Mesendoderm (in vitro differentiated cells): ENCODE measurements around the gene BACH2.
"Not testable (repeated sequence)": the region's sequence is repeated elsewhere in the genome, so short reads cannot be mapped to it uniquely, and the experiment has no call there.

ENCODE experiments used
- DNase-seq: peaks from one replicate; pipeline ENCODE4 v3.0.0; 2013
- H2AK5ac ChIP-seq: 2 replicates; pipeline ENCODE4 v1.6.1; 2013; ENCODE audit warnings: low read length, inconsistent platforms
- H2BK120ac ChIP-seq: 2 replicates; pipeline ENCODE4 v1.6.1; 2013; ENCODE audit warnings: low read depth, mild to moderate bottlenecking, low read length, moderate library complexity, mixed read lengths
- H2BK15ac ChIP-seq: replicated peaks from 2 replicates; pipeline ENCODE4 v1.6.1; 2013; ENCODE audit warnings: low read depth, mild to moderate bottlenecking, moderate library complexity
- H2BK5ac ChIP-seq: 2 replicates; pipeline ENCODE4 v1.6.1; 2013; ENCODE audit warnings: low read length, inconsistent platforms
- H3K18ac ChIP-seq: 2 replicates; pipeline ENCODE4 v1.6.1; 2013; ENCODE audit warnings: mild to moderate bottlenecking, low read length, mixed read lengths
- H3K23ac ChIP-seq: one replicate; pipeline ENCODE4 v1.6.1; 2013; ENCODE audit warnings: low read length
- H3K27ac ChIP-seq: 2 replicates; pipeline ENCODE4 v1.5.1; 2013; ENCODE audit warnings: low read depth, mild to moderate bottlenecking, inconsistent platforms, low read length, moderate library complexity
- H3K27me3 ChIP-seq: 2 replicates; pipeline ENCODE4 v1.6.1; 2013; ENCODE audit warnings: low read length, control low read depth, mild to moderate bottlenecking, inconsistent platforms; ENCODE audit not compliant: insufficient read depth, poor library complexity
- H3K36me3 ChIP-seq: 2 replicates; pipeline ENCODE4 v1.6.1; 2013; ENCODE audit warnings: low read length, inconsistent platforms; ENCODE audit not compliant: control insufficient read depth, insufficient read depth
- H3K4ac ChIP-seq: one replicate; pipeline ENCODE4 v1.6.1; 2013; ENCODE audit warnings: low read depth, mild to moderate bottlenecking, low read length, moderate library complexity
- H3K4me1 ChIP-seq: 2 replicates; pipeline ENCODE4 v1.6.1; 2013; ENCODE audit warnings: low read depth, low read length, inconsistent platforms; ENCODE audit not compliant: control insufficient read depth
- H3K4me2 ChIP-seq: 2 replicates; pipeline ENCODE4 v1.6.1; 2013; ENCODE audit warnings: low read length
- H3K4me3 ChIP-seq: 2 replicates; pipeline ENCODE4 v1.5.1; 2013; ENCODE audit warnings: mild to moderate bottlenecking, low read length
- H3K56ac ChIP-seq: one replicate; pipeline ENCODE4 v1.6.1; 2013; ENCODE audit warnings: low read length
- H3K79me1 ChIP-seq: 2 replicates; pipeline ENCODE4 v1.6.1; 2013; ENCODE audit warnings: low read length, inconsistent platforms
- H3K79me2 ChIP-seq: 2 replicates; pipeline ENCODE4 v1.6.1; 2013; ENCODE audit warnings: mild to moderate bottlenecking, low read length; ENCODE audit not compliant: control insufficient read depth, insufficient read depth
- H3K9ac ChIP-seq: 2 replicates; pipeline ENCODE4 v1.6.1; 2013; ENCODE audit warnings: low read length, inconsistent platforms
- H4K5ac ChIP-seq: one replicate; pipeline ENCODE4 v1.6.1; 2013; ENCODE audit warnings: low read length
- H4K8ac ChIP-seq: one replicate; pipeline ENCODE4 v1.6.1; 2013; ENCODE audit warnings: low read depth, mild to moderate bottlenecking, control low read depth, low read length, moderate library complexity
- WGBS: extraction: QIAGEN DNeasy Blood & Tissue Kit; methylation state at CpG from one replicate; pipeline ENCODE4 v1.1.7; 2013; ENCODE audit warnings: low lambda C conversion rate, missing lambda C conversion rate; ENCODE audit not compliant: insufficient coverage; ENCODE audit errors: extremely low coverage; 5-methylcytosine and 5-hydroxymethylcytosine counted together

BACH2 gene

GRCh38 chr6:90059178-90059577 lies 237.5 kb downstream of the BACH2 start:
- H4K8ac ChIP-seq, H3K4me3 ChIP-seq, H3K79me1 ChIP-seq, H3K23ac ChIP-seq, H2BK120ac ChIP-seq, H3K9ac ChIP-seq, H3K18ac ChIP-seq, H3K36me3 ChIP-seq, H3K4me1 ChIP-seq, H3K4ac ChIP-seq, H3K56ac ChIP-seq, H3K4me2 ChIP-seq, H3K27me3 ChIP-seq, H3K27ac ChIP-seq, H2AK5ac ChIP-seq, H4K5ac ChIP-seq, DNase-seq, H2BK15ac ChIP-seq, H2BK5ac ChIP-seq, H3K79me2 ChIP-seq: not testable (repeated sequence)
- WGBS = no CpG with 5 or more reads among the region's 3 CpGs

- H3K4me1 ChIP-seq, H2BK15ac ChIP-seq, H2BK5ac ChIP-seq, H3K79me1 ChIP-seq, H3K4me3 ChIP-seq, H3K36me3 ChIP-seq, H3K27ac ChIP-seq, H3K9ac ChIP-seq, H3K4ac ChIP-seq, H3K4me2 ChIP-seq, H3K18ac ChIP-seq, H4K5ac ChIP-seq, DNase-seq, H3K56ac ChIP-seq, H3K79me2 ChIP-seq, H3K23ac ChIP-seq, H3K27me3 ChIP-seq, H2BK120ac ChIP-seq, H4K8ac ChIP-seq, H2AK5ac ChIP-seq: not testable (repeated sequence)
- no CpG with 5 or more reads among the region's 1 CpG for WGBS
Observed at GRCh38 chr6:90055924-90056323, 240.7 kb downstream of the BACH2 start.

- H2BK120ac ChIP-seq, H3K18ac ChIP-seq, H3K4me1 ChIP-seq: not testable (repeated sequence)
Observed at GRCh38 chr6:90054193-90054592, 242.4 kb downstream of the BACH2 start.

GRCh38 chr6:90053614-90054013 lies 243.0 kb downstream of the BACH2 start:
- H3K4me2 ChIP-seq = no peak overlapping the region
- no peaks in the 10 kb centered on the region for H3K79me2 ChIP-seq
- H3K56ac ChIP-seq = no peak overlapping the region
- no peaks in the 10 kb centered on the region for H3K79me1 ChIP-seq
- WGBS = no CpG with 5 or more reads among the region's 5 CpGs
- H4K8ac ChIP-seq = no peak overlapping the region
- DNase-seq = no peak
- H2BK5ac ChIP-seq = no peak overlapping the region
- H2AK5ac ChIP-seq = no peak overlapping the region
- no peaks in the 10 kb centered on the region for H3K4me1 ChIP-seq
- no peaks in the 10 kb centered on the region for H3K27me3 ChIP-seq
- H3K4me3 ChIP-seq = no peak overlapping the region
- no peak overlapping the region for H3K4ac ChIP-seq
- H2BK15ac ChIP-seq = no peak overlapping the region
- H3K18ac ChIP-seq = no peak overlapping the region
- no peak overlapping the region for H2BK120ac ChIP-seq
- no peak overlapping the region for H4K5ac ChIP-seq
- H3K36me3 ChIP-seq = no peaks in the 10 kb centered on the region
- H3K9ac ChIP-seq = no peak overlapping the region
- H3K27ac ChIP-seq = no peak overlapping the region
- H3K23ac ChIP-seq = no peak overlapping the region

More at GRCh38 chr6:90054193-90054592, 242.4 kb downstream of the BACH2 start:
- not testable (repeated sequence) for H3K4me3 ChIP-seq, H3K36me3 ChIP-seq, H2BK15ac ChIP-seq, H3K23ac ChIP-seq, H2BK5ac ChIP-seq, H4K8ac ChIP-seq, H3K79me1 ChIP-seq, DNase-seq, H3K56ac ChIP-seq, H3K79me2 ChIP-seq, H3K27me3 ChIP-seq, H3K27ac ChIP-seq, H3K9ac ChIP-seq, H3K4ac ChIP-seq, H3K4me2 ChIP-seq, H2AK5ac ChIP-seq, H4K5ac ChIP-seq
- WGBS = no CpG with 5 or more reads among the region's 12 CpGs

DNA sequence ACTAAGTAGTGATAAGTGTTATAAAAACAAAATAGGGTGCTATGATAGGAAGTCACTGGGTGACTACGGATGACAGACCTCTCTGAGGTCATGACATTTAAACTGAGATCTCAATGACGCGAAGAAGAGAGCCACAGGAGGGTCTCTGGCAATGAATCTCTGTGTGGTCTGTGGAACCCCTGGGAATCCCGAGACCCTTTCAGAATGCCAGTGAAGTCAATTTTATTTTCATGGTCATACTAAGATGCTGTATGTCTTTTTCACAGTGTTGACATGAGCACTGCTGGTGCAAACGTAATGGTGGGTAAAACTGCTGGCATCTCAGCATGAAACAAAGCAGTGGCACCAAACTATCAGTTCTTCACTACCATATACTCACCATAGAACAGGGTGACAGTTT lies 247.3 kb downstream of the BACH2 start:
- Histone ChIP-seq H3K4ac (no peak overlapping the region), H3K23ac (no peak overlapping the region), H2BK5ac (no peak overlapping the region), H2AK5ac (no peak overlapping the region), H3K4me2 (no peak overlapping the region), H3K27ac (no peak overlapping the region), H3K36me3 (no peaks in the 10 kb centered on the region), H2BK15ac (no peak overlapping the region), H3K79me1 (no peaks in the 10 kb centered on the region), H3K4me3 (no peak overlapping the region), H3K9ac (no peak overlapping the region), H3K56ac (no peak overlapping the region), H3K79me2 (no peaks in the 10 kb centered on the region), H4K5ac (no peak overlapping the region), H2BK120ac (no peak overlapping the region), H3K27me3 (no peaks in the 10 kb centered on the region), H3K18ac (no peak overlapping the region), H4K8ac (no peak overlapping the region), H3K4me1 (peaks cover 3% of the 10 kb centered on the region)
- DNase-seq = no peak
- no CpG with 5 or more reads among the region's 5 CpGs for WGBS

DNA sequence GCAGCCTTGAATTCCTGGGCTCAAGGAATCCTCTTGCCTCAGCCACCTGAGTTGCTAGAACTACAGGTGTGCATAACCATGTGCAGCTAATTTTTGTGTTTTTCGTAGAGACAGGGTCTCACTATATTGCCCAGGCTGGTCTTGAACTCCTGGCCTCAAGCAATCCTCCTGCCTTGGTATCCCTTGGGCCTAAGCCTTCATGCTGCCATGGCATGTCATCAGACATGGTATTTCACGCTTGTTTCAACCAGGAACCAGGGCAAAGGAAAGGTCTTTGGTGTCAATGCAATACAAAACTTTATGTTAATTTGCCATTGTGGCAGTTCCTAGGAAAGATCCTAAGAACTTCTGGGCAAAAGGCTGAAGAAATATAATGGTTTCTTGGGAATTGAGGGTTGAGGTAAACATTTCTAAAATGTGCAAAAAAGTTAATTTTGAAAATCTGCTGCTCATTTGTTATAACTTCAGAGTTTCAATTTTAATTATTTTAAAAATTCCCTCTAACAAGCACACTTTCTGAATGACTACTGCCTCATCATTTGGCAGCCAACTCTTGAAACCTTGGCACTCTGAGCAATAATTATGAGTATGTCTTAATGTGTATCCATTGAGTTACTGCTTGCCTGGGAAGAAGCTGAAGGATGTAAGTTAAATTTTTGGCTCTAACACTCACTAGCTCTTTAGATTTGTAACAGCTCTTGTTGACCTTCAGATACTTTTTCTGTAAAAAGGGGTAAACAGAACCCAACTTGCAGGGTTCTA lies 248.3 kb downstream of the BACH2 start:
- no CpG with 5 or more reads among the region's 2 CpGs for WGBS
- no peak overlapping the region for H3K18ac ChIP-seq
- H3K4me3 ChIP-seq = no peak overlapping the region
- H3K9ac ChIP-seq = no peak overlapping the region
- H3K79me1 ChIP-seq = no peaks in the 10 kb centered on the region
- no peak overlapping the region for H3K27ac ChIP-seq
- H4K5ac ChIP-seq = no peak overlapping the region
- H3K56ac ChIP-seq = no peak overlapping the region
- H3K4me2 ChIP-seq = no peak overlapping the region
- no peak overlapping the region for H3K23ac ChIP-seq
- no peak overlapping the region for H2BK15ac ChIP-seq
- H2BK5ac ChIP-seq = no peak overlapping the region
- H4K8ac ChIP-seq = no peak overlapping the region
- H3K27me3 ChIP-seq = no peaks in the 10 kb centered on the region
- no peaks in the 10 kb centered on the region for H3K79me2 ChIP-seq
- no peaks in the 10 kb centered on the region for H3K36me3 ChIP-seq
- no peak overlapping the region for H2AK5ac ChIP-seq
- peaks cover 3% of the 10 kb centered on the region for H3K4me1 ChIP-seq
- DNase-seq = peak; percentile 5
- no peak overlapping the region for H2BK120ac ChIP-seq
- no peak overlapping the region for H3K4ac ChIP-seq
